Skeletal muscle satellite cell (primary cell): ENCODE results near the gene IL17REL.

Source experiments
- H3K27me3 ChIP-seq: 2 replicates; pipeline ENCODE4 v1.7.0; 2013; ENCODE audit warnings: low read length; ENCODE audit not compliant: control insufficient read depth, insufficient read depth
- H3K36me3 ChIP-seq: 2 replicates; pipeline ENCODE4 v1.7.0; 2013; ENCODE audit warnings: mild to moderate bottlenecking, control low read depth, low read length; ENCODE audit not compliant: insufficient read depth
- H3K4me1 ChIP-seq: 2 replicates; pipeline ENCODE4 v1.7.0; 2013; ENCODE audit warnings: low read length; ENCODE audit not compliant: control insufficient read depth, insufficient read depth
- H3K4me2 ChIP-seq: 2 replicates; pipeline ENCODE4 v1.7.0; 2013; ENCODE audit warnings: mild to moderate bottlenecking, low read length
- H3K4me3 ChIP-seq: 2 replicates; pipeline ENCODE4 v1.7.0; 2013; ENCODE audit warnings: low read length
- H3K9ac ChIP-seq: 2 replicates; pipeline ENCODE4 v1.7.0; 2013; ENCODE audit warnings: mild to moderate bottlenecking, low read depth, low read length, moderate library complexity
- H3K9me3 ChIP-seq: replicated peaks from 2 replicates; pipeline ENCODE4 v1.7.0; 2013; ENCODE audit warnings: mild to moderate bottlenecking, control low read depth, low read length

The IL17REL gene

DNA sequence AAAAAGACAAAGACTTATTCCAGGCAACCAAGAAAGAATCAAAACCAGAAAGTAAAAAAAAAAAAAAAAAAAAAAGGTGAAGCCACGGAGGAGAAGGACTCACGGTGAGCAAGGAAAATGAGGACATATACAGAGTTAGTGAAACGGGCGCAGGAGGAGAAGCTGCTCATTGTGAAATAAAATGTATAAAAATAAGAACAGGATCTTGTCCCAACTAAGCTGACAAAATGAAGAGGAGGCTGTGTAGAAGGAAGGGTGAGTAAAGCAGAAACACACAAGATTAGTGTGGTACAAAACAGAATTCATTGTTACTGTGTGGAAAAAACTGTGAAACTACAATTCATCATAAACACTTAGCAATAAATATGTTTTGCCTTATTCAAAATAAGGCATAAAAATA, 7.6 kb downstream of the IL17REL start:
- Histone ChIP-seq H3K9me3 (no peaks in the 10 kb centered on the region), H3K9ac (no peak overlapping the region), H3K36me3 (no peaks in the 10 kb centered on the region), H3K4me3 (no peak overlapping the region), H3K4me2 (no peak overlapping the region), H3K27me3 (peaks cover 23% of the 10 kb centered on the region), H3K4me1 (no peaks in the 10 kb centered on the region)

DNA sequence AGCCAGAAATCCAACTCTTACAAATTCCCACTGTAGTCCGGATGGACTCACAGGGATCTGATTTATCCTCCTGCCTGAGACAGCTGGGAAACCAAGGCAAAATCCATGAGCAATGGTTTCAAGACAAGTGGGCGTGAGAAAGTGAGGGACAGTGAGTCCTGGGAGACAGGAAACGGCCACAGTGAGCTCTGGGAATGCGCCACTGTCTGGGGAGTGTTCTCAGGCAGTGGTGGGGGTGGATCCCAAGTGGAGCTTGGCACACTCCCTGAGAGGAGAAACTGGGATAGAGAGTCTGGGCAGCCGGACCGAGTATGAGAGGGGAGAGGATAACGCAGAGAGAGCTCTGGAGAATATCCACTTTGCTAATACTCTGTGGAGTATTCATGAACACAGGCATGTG, 9.8 kb downstream of the IL17REL start:
- Histone ChIP-seq H3K9ac (no peak overlapping the region), H3K36me3 (no peaks in the 10 kb centered on the region), H3K4me3 (no peak overlapping the region), H3K4me1 (no peaks in the 10 kb centered on the region), H3K4me2 (no peak overlapping the region), H3K27me3 (peaks cover 16% of the 10 kb centered on the region), H3K9me3 (no peaks in the 10 kb centered on the region)

DNA sequence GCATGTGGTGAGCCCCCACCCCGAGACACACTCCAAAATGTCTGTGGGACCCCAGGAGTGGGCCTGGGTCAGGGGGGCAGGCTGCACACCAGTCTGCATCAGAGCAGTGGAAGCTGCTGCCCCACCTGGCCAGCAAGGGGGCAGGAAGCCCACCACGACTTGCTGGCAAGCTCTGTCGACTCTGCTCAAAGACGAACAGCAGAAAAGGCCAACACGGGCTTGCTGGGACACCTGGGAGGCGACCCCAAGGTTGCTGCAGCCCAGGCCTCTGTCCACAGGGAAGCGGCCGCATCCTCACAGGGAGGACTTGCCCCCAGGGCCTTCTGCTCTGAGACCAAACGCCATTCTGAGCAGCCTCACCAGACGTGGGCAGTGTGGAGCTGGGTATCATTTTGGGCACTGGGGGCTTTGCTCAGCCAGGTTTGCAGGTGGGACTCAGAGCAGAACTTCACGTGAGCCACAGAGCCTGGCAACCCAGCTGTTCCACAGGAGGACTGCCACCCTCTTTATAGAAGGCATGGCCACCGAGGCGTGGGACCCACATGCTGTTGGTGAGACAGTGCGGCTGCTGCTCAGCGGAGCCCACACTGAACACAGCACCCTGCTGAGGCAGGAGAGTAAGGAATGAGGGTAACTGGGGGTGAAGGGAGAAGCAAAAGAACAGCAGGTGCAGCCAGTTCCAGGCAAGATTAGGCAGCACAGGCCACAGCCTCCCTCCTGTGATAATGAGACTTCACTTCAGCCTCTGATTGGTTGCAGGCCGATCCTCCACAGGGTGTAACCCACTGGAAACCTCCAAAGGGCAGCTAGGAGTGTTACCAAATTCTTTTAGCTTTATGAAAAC, 11.0 kb downstream of the IL17REL start:
- Histone ChIP-seq H3K36me3 (no peaks in the 10 kb centered on the region), H3K9me3 (no peaks in the 10 kb centered on the region), H3K4me2 (no peak overlapping the region), H3K9ac (no peak overlapping the region), H3K4me3 (no peak overlapping the region), H3K4me1 (no peaks in the 10 kb centered on the region), H3K27me3 (peaks cover 16% of the 10 kb centered on the region)

DNA sequence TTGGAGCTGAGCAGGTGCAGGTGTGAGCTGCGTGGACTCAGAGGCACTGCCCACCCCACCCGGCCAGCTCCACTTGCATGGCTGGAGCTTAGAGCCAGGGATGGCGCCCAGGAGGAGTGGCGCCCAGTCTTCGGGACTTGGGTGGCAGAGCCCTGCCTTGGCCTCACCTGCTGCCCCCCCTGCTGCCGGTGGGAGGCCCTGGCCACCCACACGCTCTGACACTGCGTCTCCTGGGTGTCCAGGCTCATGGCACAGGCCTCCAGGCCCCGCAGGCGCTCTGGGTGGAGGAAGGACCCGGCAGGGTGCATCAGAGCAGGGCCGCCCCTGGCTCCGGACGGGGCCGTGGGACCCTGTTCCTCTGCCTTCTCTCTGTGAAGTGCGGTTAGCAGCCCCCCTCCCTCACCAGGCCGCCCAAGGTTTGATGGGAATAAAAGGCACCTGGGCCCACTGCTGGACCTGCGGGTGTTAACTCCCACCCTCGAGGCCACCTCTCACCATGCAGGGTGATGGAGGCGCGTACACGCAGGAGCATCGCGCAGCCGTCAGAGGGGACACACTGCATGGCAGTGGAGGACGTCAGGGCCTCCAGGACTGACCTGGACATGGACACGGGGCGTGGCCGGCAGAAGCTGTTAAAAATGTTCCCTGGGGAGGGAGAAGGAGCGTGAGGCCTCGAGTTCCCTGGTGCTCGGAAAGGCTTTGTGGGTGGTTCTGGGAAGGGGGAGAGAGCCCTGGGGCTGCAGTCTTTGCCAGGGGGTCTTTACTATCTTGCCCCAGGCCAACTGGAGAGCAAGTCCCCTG, 11.8 kb downstream of the IL17REL start:
- Histone ChIP-seq H3K36me3 (no peaks in the 10 kb centered on the region), H3K27me3 (peaks cover 16% of the 10 kb centered on the region), H3K4me3 (no peak overlapping the region), H3K4me2 (no peak overlapping the region), H3K4me1 (no peaks in the 10 kb centered on the region), H3K9ac (no peak overlapping the region), H3K9me3 (no peaks in the 10 kb centered on the region)

DNA sequence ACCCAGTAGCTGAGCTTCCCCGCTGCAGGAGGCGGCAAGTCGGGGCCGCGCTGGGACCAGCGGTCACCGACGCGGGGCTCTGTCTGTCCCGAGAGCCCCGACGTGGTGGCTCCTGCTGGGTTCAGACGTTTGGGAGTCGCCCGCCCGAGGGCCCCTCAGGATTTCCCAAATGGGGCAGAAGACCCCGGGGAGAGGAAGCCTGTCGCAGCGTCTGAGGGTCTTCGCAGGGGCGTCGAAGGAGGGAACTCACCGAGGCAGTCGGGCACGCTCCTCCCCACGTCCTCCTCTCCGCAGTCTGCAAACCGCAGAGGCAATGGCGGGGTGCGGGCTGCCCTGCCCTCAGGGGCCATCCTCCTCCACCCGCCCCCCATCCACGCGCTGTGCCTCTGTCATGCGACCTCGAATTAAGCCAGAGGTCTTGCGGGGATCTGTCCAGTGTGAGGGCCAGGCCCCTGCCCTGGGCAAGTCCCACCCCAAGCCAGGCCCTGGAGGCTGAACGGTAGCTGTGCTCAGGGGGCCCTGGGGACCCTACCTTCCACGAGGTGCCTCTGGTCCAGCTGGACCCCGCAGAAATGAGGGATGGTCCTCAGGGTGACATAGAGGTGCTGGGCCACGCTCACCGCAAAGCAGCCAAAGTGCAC, 12.5 kb downstream of the IL17REL start:
- Histone ChIP-seq H3K4me1 (no peaks in the 10 kb centered on the region), H3K4me3 (no peak overlapping the region), H3K27me3 (peaks cover 14% of the 10 kb centered on the region), H3K9ac (no peak overlapping the region), H3K9me3 (no peaks in the 10 kb centered on the region), H3K36me3 (no peaks in the 10 kb centered on the region), H3K4me2 (no peak overlapping the region)

DNA sequence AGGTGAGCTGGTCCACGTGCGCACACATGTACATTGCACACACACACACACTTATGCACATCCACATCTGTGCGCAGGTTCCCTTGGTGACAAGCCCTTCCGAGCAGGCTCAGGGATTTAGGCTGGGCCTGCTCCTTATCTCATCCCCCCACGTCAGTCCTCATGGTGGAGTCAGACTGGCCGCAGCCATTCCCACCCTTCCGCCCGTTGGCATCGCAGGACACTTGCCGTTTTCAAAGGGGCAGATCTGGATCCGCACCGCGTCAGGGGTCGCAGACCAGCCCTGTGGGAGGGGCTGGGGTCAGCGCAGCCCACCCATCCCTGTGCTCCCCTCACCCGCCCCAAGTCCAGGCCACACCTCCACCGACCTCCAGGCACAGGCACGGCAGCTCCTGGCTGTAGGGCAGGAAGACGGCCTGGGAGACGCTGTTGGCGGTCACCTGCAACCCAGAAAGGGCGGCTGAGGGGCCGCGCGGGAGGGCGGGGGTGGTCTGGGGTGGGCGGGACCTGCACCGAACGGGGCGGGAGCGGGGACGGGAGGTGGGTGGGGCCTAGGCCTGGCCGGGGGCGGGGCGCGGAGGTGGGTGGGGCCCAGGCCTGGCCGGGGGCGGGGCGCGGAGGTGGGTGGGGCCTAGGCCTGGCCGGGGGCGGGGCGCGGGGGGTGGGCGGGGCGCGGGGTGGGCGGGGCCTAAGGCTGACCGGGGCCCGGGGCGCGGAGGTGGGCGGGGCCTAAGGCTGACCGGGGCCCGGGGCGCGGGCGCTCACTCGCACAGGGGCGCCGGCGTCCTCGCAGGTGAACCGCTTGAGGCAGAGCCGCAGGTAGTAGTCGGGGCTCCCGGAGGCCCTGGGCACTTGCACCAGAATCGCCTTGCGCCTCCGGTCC, 13.3 kb downstream of the IL17REL start:
- peaks cover 10% of the 10 kb centered on the region for H3K27me3 ChIP-seq
- no peaks in the 10 kb centered on the region for H3K36me3 ChIP-seq
- no peak overlapping the region for H3K4me3 ChIP-seq
- no peaks in the 10 kb centered on the region for H3K4me1 ChIP-seq
- H3K9ac ChIP-seq: no peak overlapping the region
- no peak overlapping the region for H3K4me2 ChIP-seq
- no peaks in the 10 kb centered on the region for H3K9me3 ChIP-seq

DNA sequence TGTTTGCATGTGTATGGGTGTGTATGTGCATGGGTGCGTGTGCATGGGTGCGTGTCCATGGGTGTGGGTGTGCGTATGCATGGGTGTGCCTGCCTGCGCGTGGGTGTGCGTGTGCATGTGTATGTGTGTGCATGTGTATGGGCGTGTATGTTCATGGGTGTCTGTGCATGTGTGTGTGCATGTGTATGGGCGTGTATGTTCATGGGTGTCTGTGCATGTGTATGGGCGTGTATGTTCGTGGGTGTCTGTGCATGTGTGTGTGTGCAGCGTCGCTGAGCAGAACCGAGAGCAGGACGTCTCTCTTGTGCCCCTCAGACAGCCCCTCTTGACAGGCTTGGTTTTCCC, 13.9 kb downstream of the IL17REL start:
- Histone ChIP-seq H3K4me2 (no peak overlapping the region), H3K4me1 (no peaks in the 10 kb centered on the region), H3K9ac (no peak overlapping the region), H3K27me3 (peaks cover 10% of the 10 kb centered on the region), H3K9me3 (no peaks in the 10 kb centered on the region), H3K36me3 (no peaks in the 10 kb centered on the region), H3K4me3 (no peak overlapping the region)

DNA sequence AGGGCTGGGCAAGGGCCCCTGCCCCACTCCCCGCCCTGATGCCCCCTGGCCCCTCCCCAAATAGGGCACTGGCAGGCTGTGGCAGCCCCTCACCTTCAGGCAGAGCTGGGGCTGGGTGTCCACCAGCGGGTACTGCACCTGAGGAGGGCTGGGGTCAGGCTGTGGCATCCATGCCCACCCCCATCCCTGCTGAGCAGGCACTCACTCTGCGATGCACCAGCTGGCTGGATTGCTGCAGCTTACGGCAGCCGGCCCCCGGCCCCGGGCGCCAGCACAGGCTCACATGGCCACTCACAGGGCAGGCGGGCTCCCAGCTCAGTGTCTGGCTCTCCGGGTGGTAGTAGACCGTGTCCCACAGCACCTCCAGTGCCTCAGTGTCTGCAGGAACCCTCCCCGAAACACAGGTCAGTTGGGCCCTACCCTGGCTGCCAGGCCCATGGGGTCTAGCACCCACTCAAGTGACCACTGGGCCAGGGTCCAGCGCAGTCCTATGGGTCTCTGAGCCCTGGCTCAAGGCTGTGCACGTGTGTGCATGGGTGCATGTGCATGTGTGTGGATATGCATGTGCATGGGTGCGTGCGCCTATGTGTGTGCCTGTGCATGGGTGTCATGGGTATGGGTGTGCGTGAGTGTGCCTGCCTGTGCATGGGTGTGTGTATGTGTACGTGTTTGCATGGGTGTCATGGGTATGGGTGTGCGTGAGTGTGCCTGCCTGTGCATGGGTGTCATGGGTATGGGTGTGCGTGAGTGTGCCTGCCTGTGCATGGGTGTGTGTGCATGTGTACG, 14.4 kb downstream of the IL17REL start:
- Histone ChIP-seq H3K27me3 (peaks cover 10% of the 10 kb centered on the region), H3K9me3 (no peaks in the 10 kb centered on the region), H3K36me3 (no peaks in the 10 kb centered on the region), H3K4me2 (no peak overlapping the region), H3K4me1 (no peaks in the 10 kb centered on the region), H3K9ac (no peak overlapping the region), H3K4me3 (no peak overlapping the region)

DNA sequence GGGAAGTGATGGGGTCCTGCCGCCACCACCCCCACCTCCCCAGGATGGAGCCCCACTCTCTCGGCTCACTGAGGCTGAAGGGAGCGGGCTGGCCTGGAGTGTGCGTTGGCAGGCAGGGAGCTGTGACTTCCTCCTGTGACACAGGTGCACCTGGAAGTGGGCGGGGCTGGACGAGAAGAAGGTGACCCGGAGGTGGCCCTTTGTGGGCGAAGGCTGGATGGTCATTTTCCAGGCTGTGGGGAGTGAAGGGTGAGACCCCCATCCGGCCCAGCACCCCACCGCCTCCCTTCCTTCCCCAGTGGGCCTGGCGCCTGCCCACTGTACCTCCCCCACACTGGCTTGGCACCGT, 15.3 kb downstream of the IL17REL start:
- no peaks in the 10 kb centered on the region for H3K9me3 ChIP-seq
- H3K4me1 ChIP-seq: no peaks in the 10 kb centered on the region
- no peak overlapping the region for H3K9ac ChIP-seq
- no peaks in the 10 kb centered on the region for H3K36me3 ChIP-seq
- H3K27me3 ChIP-seq: peaks cover 8% of the 10 kb centered on the region
- no peak overlapping the region for H3K4me2 ChIP-seq
- no peak overlapping the region for H3K4me3 ChIP-seq

DNA sequence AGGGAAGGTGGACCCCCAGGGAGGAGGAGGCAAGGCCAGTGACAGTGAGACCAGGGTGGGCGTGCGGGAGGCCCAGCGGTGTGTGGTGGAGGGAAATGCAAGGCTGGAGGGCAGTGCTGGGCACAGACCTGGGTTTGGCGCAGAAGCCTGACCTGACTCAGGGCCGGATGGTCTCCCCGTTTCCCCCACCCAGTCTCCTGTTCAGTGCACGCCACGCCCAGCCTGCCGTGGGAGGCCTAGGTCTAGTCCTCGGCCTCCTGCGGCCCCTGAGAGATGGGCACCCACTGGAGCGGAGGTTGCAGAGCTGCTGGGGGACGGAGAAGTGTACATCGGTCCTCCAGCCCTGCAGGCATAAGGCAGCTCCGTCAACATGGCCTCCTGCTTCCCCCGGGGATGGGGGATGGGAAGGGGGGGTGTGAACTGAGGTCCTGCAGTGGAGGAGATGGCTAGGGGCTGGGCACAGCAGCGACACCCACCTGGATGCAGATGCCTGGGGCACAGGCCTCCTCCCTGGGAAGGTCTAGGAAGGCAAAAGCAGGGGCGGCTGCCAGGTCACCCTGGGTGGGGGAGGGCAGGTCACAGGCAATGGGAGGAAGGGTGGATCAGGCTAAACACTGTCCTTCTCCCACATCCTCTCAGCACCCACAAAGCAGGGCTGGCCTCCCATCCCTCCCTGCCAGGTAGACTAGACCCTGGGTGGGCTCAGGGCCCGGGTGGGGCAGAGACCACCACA, 15.9 kb downstream of the IL17REL start:
- no peaks in the 10 kb centered on the region for H3K36me3 ChIP-seq
- peaks cover 8% of the 10 kb centered on the region for H3K27me3 ChIP-seq
- no peaks in the 10 kb centered on the region for H3K4me1 ChIP-seq
- no peak overlapping the region for H3K4me3 ChIP-seq
- H3K9ac ChIP-seq: no peak overlapping the region
- H3K4me2 ChIP-seq: no peak overlapping the region
- no peaks in the 10 kb centered on the region for H3K9me3 ChIP-seq
